Endothelial cell of umbilical vein (primary cell): ENCODE results near the gene PTPRD. TPM values are rescaled to one million over a fixed set of nuclear protein-coding genes. Genes with fewer than 3 reads are reported as not detected.

Experiments used
- BruUV-seq: library from RNA; stranded (reverse); fragments of 400-500 nt; replicated peaks from 2 replicates; lab custom pipeline; 2021; lab: Mats Ljungman, UMichigan
- CTCF ChIA-PET: fragments of 300-600, 350-600 bp; sonication (Branson Sonifier 250); formaldehyde crosslinking; loops from one replicate; lab custom pipeline; 2021; ENCODE audit warnings: antibody characterized with exemption, inconsistent platforms; lab: Charles Lee
- POLR2A ChIA-PET: fragments of 300-600, 350-600 bp; sonication (Branson Sonifier 250); formaldehyde crosslinking; loops from one replicate; lab custom pipeline; 2021; ENCODE audit warnings: antibody characterized with exemption, inconsistent platforms; lab: Charles Lee
- DNase-seq: peaks from one replicate; pipeline ENCODE4 v3.0.0-alpha.2; 2011; ENCODE audit warnings: low read depth, low spot score
- FAIRE-seq: peaks from 2 replicates; lab custom pipeline; 2011; peaks lifted over from hg19 to GRCh38; lab: Jason Lieb, UNC
- H2AFZ ChIP-seq: 2 replicates; pipeline ENCODE4 v1.6.0; 2012; ENCODE audit warnings: low read depth, low read length, control low read depth, inconsistent platforms
- H3K27ac ChIP-seq: 2 replicates; pipeline ENCODE4 v1.5.1; 2011; ENCODE audit warnings: low read depth, mild to moderate bottlenecking, control low read depth, low read length, moderate library complexity; ENCODE audit not compliant: insufficient read depth
- H3K27me3 ChIP-seq, 2 experiments: 2 replicates each; pipeline versions ENCODE4 v1.6.0 to v1.6.1; 2011; ENCODE audit warnings: low read length in 2 of 2, mixed read lengths in 1 of 2; ENCODE audit not compliant: control insufficient read depth in 2 of 2, insufficient read depth in 2 of 2
- H3K36me3 ChIP-seq, 2 experiments: 2 replicates in 1 of 2; 3 replicates in 1 of 2; pipeline ENCODE4 v1.5.1; 2011; ENCODE audit warnings: low read length in 2 of 2, mild to moderate bottlenecking in 1 of 2, moderate library complexity in 1 of 2; ENCODE audit not compliant: control insufficient read depth in 2 of 2, insufficient read depth in 2 of 2; ENCODE audit errors: extremely low read depth in 1 of 2
- H3K4me1 ChIP-seq: 3 replicates; pipeline ENCODE4 v1.5.1; 2011; ENCODE audit warnings: mild to moderate bottlenecking, low read length; ENCODE audit not compliant: control insufficient read depth, insufficient read depth; ENCODE audit errors: extremely low read depth
- H3K4me2 ChIP-seq: 2 replicates; pipeline ENCODE4 v1.6.1; 2011; ENCODE audit warnings: low read length, control low read depth, mixed read lengths; ENCODE audit not compliant: insufficient read depth
- H3K4me3 ChIP-seq, 3 experiments: fragments of 200-600 bp in 1 of 3; sonication (generic), shearing (Covaris generic) in 1 of 3; replicated peaks in 1 of 3; 2 replicates each; pipeline ENCODE4 v1.5.1; 2011 to 2016; ENCODE audit warnings: control low read depth in 3 of 3, low read length in 3 of 3, mild to moderate bottlenecking in 2 of 3, inconsistent platforms in 1 of 3, low read depth in 1 of 3, moderate library complexity in 1 of 3; ENCODE audit not compliant: insufficient read depth in 1 of 3
- H3K79me2 ChIP-seq: 2 replicates; pipeline ENCODE4 v1.6.0; 2012; ENCODE audit warnings: low read length, inconsistent platforms; ENCODE audit not compliant: control insufficient read depth, insufficient read depth
- H3K9ac ChIP-seq: replicated peaks from 2 replicates; pipeline ENCODE3; 2011; ENCODE audit warnings: low read length, control low read depth; ENCODE audit not compliant: insufficient read depth; ENCODE audit errors: extremely low read depth
- H3K9me1 ChIP-seq: replicated peaks from 3 replicates; pipeline ENCODE4 v1.6.0; 2011; ENCODE audit warnings: mild to moderate bottlenecking, low read length; ENCODE audit not compliant: control insufficient read depth, insufficient read depth; ENCODE audit errors: extremely low read depth
- H3K9me3 ChIP-seq: replicated peaks from 2 replicates; pipeline ENCODE4 v1.5.1; 2012; ENCODE audit warnings: low read length, inconsistent platforms; ENCODE audit not compliant: control insufficient read depth, insufficient read depth
- H4K20me1 ChIP-seq: replicated peaks from 2 replicates; pipeline ENCODE3; 2011; ENCODE audit warnings: mild to moderate bottlenecking, low read length; ENCODE audit not compliant: control insufficient read depth, insufficient read depth; ENCODE audit errors: extremely low read depth
- CTCF ChIP-seq, 2 donors: IDR thresholded peaks; 1 replicate in 1 of 2; 2 replicates in 1 of 2; pipeline ENCODE4 v1.5.1; 2011; ENCODE audit warnings: low read length in 2 of 2, mild to moderate bottlenecking in 2 of 2, moderate library complexity in 2 of 2, control low read depth in 1 of 2, inconsistent platforms in 1 of 2, low read depth in 1 of 2; ENCODE audit not compliant: insufficient read depth in 1 of 2; ENCODE audit errors: extremely low read depth in 1 of 2
- EZH2 ChIP-seq: IDR thresholded peaks from 2 replicates; pipeline ENCODE4 v1.6.1; 2012; ENCODE audit warnings: borderline replicate concordance, low read depth, mild to moderate bottlenecking, moderate library complexity, low read length, inconsistent platforms; ENCODE audit not compliant: severe bottlenecking
- FOS ChIP-seq: IDR thresholded peaks from 2 replicates; pipeline ENCODE4 v1.6.1; 2011; ENCODE audit warnings: mild to moderate bottlenecking, low read length, moderate library complexity, borderline replicate concordance; ENCODE audit not compliant: insufficient read depth
- GATA2 ChIP-seq: IDR thresholded peaks from 2 replicates; pipeline ENCODE4 v1.7.0; 2011; ENCODE audit warnings: low read depth, mild to moderate bottlenecking, moderate library complexity, mixed read lengths, low read length; ENCODE audit not compliant: insufficient read length, insufficient read depth
- JUN ChIP-seq: IDR thresholded peaks from 2 replicates; pipeline ENCODE4 v1.6.1; 2011; ENCODE audit warnings: borderline replicate concordance, low read depth; ENCODE audit not compliant: insufficient read length, insufficient read depth
- MYC ChIP-seq: IDR thresholded peaks from one replicate; pipeline ENCODE4 v1.6.1; 2011; ENCODE audit warnings: mild to moderate bottlenecking, low read depth, low read length
- POLR2A ChIP-seq: IDR thresholded peaks from 2 replicates; pipeline ENCODE4 v1.6.1; 2012; ENCODE audit warnings: low read depth, mild to moderate bottlenecking, control low read depth, low read length
- POLR2AphosphoS5 ChIP-seq: IDR thresholded peaks from 2 replicates; pipeline ENCODE4 v1.6.1; 2012; ENCODE audit warnings: low read depth, mild to moderate bottlenecking, control low read depth, low read length, moderate library complexity; ENCODE audit not compliant: insufficient read depth
- dilution Hi-C: fragments of 300-500 bp; cut with MboI; formaldehyde crosslinking; loops from one replicate; pipeline ENCODE4 v1.15.0; 2019; ENCODE audit warnings: low sequenced_read_pairs; ENCODE audit not compliant: extremely low pct_ligation_motif_present
- intact Hi-C: fragments of 100-400 bp; cut with micrococcal nuclease; formaldehyde crosslinking; loops from one replicate; pipeline ENCODE4 v1.10.0; 2022
- polyA plus RNA-seq, 4 experiments: library from polyadenylated mRNA; depleted of rRNA in 3 of 4; stranded (reverse) in 3 of 4; unstranded in 1 of 4; fragments of >200 nt; gene quantifications; 2 replicates each; pipeline versions ENCODE4 v1.2.1 to v1.2.3, GENCODE V29; 2011 to 2012; ENCODE audit warnings: missing spikeins in 1 of 4
- total RNA-seq: library from RNA; stranded (reverse); gene quantifications from 2 replicates; pipeline ENCODE4 v1.2.3, GENCODE V29; 2021
- TF ChIP-seq, protein P1 (sequence below): IDR thresholded peaks from 2 replicates; pipeline ENCODE4 v1.6.1; 2011; ENCODE audit not compliant: insufficient read depth, insufficient read length

PTPRD gene
- total and polyA plus RNA-seq, 2 donors (not counting 3 experiments of a cell fraction or from before 2014, with no cell fraction given) = 5.5 to 5.7 TPM

GRCh38 chr9:8346296-8346695, 2266.5 kb downstream of the PTPRD start:
- no TSS peak for BruUV-seq
- dilution Hi-C loops = no loop called here

More at GRCh38 chr9:8346296-8346695, 2266.5 kb downstream of the PTPRD start:
- Histone ChIP-seq H3K27ac (no peak overlapping the region), H3K4me2 (no peak overlapping the region), H3K9me3 (no peaks in the 10 kb centered on the region), H3K27me3 (no peaks in the 10 kb centered on the region), H3K9me1 (no peaks in the 10 kb centered on the region), H3K79me2 (no peaks in the 10 kb centered on the region), H3K4me3 (no peak overlapping the region), H3K4me1 (no peaks in the 10 kb centered on the region), H3K36me3 (no peaks in the 10 kb centered on the region), H2AFZ (no peak overlapping the region), H4K20me1 (no peaks in the 10 kb centered on the region), H3K9ac (no peak overlapping the region)
- TF ChIP-seq POLR2AphosphoS5 = no peak
- no peak for TF ChIP-seq JUN
- no peak for TF ChIP-seq POLR2A
- TF ChIP-seq MYC = no peak
- no peak for TF ChIP-seq FOS
- TF ChIP-seq, protein P1, sequence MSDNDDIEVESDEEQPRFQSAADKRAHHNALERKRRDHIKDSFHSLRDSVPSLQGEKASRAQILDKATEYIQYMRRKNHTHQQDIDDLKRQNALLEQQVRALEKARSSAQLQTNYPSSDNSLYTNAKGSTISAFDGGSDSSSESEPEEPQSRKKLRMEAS = no peak
- TF ChIP-seq EZH2 = no peak
- no peak for TF ChIP-seq GATA2
- no peak for TF ChIP-seq CTCF (IDR thresholded peaks at IDR 0.05; ENCODE audit: extremely low read depth in 1 of 2, insufficient read depth in 1 of 2, low read depth in 1 of 2, low read length in 2 of 2)
- ChIA-PET CTCF (interaction anchor here (1.1 kb wide), 1 partner anchor 8 kb away, joined by 5 read pairs; no protein-coding TSS in a partner anchor), POLR2A (no interaction called here)
- no peak for DNase-seq
- intact Hi-C loops = no loop called here
- no peak for FAIRE-seq
